GM12872 (cell line): ENCODE data around the gene SCAND1.

Experiments used
- TF ChIP-seq, protein P1 (sequence below): IDR thresholded peaks from 3 replicates; pipeline ENCODE4 v1.5.1; 2011; ENCODE audit warnings: low read depth, mild to moderate bottlenecking, low read length, moderate library complexity; ENCODE audit not compliant: insufficient read depth

The SCAND1 gene

DNA sequence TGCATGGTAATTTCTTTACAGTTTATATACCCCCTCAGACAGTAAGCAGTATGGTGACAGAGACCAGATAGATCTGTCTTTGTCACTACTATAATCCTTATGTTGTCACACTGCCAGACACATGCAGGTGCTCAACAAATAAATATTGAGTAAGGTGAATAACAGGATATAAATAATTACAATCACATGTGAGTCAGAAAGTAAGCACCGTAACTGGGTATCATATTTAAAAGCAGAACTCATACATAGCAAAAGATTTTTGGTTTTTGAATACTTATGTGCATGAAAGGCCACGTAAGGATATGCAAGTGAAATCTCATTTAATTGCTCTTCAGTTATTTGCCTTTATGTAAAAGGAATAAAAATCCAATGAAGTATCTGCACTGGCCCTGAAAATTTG, 31.5 kb upstream of the SCAND1 start:
- TF ChIP-seq, protein P1, sequence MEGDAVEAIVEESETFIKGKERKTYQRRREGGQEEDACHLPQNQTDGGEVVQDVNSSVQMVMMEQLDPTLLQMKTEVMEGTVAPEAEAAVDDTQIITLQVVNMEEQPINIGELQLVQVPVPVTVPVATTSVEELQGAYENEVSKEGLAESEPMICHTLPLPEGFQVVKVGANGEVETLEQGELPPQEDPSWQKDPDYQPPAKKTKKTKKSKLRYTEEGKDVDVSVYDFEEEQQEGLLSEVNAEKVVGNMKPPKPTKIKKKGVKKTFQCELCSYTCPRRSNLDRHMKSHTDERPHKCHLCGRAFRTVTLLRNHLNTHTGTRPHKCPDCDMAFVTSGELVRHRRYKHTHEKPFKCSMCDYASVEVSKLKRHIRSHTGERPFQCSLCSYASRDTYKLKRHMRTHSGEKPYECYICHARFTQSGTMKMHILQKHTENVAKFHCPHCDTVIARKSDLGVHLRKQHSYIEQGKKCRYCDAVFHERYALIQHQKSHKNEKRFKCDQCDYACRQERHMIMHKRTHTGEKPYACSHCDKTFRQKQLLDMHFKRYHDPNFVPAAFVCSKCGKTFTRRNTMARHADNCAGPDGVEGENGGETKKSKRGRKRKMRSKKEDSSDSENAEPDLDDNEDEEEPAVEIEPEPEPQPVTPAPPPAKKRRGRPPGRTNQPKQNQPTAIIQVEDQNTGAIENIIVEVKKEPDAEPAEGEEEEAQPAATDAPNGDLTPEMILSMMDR, result no peak

DNA sequence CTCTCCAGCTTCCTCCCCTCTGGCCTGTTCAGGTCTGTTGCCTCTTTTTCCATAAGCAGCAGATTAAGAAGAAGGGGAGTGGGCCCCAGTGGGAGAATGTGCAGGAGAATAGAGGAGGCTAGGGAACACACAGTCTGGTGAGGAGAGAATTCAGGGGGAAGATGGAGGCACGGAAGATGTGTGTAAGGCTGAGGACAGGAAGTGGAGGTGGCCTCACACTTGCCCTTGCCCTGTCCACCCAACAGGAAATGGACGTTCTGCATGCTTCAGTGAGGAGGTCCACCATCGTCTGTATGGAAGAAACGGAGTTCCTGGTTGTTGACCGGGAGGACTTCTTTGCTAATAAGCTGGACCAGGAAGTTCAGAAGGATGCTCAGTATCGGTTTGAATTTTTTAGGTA, 30.1 kb upstream of the SCAND1 start:
- TF ChIP-seq, protein P1, result no peak

DNA sequence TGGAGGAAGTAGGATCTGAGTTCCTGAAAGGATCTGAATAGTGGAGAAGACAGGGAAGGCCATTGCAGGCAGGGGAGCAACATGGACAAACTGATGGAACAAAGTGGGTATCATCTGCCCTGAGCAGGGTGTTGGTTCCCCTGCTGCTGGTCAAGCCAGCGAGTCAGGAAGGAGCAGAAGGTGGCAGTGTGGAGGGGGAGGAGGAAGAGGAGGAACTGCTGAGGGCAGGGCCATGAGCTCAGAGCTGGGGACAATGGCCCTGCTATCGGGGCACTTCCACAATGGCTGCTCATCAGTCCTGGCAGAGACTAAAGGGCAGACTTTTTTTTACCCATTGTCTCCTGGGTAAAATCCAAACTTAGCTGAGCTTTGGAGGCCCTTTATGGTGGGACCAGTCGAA, 27.7 kb upstream of the SCAND1 start:
- TF ChIP-seq, protein P1, result no peak

DNA sequence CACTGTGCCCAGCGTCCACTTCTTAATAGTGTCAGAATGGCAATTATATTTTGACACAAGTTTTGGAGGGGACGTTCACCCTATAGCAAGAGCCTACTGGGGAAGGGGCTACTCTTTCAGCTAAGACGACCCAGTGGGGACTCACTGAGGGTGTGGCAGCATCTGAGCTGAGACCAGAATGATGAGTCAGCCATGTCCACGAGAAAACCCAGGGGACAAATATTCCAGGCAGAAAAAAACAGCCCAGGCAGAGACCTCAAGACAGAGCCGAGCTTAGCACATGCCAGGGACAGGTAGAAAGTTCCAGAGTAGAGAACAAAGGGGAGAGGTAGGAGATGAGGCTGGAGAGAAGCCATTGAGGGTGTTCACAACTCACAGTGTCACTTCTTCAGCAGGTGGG, 25.2 kb upstream of the SCAND1 start:
- TF ChIP-seq, protein P1, result no peak

DNA sequence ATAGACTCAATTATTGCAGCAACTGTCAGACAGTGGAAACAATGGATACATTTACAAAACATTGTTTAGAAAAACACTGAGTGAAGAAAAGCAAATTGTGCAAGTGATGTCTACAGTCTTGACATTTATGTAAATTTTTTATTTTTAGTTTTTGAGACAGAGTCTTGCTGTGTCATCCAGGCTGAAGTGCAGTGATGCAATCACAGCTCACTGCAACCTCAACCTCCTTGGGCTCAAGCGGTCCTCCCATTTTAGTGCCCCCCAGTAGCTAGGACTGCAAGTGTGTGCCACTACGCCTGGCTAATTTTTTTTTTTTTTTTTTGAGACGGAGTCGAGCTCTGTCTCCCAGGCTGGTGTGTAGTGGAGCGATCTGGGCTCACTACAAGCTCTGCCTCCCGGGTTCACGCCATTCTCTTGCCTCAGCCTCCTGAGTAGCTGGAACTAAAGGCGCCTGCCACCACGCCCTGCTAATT, 23.8 kb upstream of the SCAND1 start:
- TF ChIP-seq, protein P1, result no peak

DNA sequence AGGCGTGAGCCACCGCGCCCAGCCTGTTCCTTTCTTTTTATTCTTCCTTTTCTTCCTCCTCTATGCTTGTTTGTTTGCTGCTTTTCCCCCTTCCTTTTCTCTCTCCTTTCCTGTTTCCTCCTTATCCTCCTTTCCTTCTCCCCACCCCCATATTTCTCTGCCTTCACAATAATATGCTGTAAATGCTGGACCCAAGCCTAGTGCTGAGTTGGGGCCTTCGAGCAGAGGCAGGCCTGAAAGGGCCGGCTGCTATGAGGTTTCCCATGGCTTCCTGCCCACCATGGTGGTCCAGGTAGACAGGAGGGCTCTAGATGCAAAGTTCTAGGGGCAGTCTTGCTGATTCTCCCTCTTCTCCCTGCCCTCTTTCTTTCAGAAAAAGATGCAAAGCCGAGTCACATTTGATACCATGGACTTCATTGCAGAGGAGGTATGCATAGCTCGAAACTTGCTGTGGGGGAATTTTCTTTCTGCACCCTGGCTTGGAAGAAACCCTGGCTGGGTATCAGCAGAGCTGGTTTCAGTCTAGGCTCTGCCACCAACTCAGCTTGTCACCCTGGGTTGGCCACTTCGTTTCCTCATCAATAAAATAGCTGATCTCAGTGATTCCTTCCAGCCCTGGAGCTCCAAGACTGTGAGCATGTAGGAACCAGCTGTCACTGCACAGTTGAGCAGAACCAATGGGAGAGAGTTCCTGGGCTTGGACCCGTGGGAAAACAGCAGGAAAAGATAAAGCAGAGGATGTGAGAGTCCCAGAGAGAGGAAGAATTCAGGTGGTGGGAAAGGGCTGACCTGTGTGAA, 21.5 kb upstream of the SCAND1 start:
- TF ChIP-seq, protein P1, result no peak

DNA sequence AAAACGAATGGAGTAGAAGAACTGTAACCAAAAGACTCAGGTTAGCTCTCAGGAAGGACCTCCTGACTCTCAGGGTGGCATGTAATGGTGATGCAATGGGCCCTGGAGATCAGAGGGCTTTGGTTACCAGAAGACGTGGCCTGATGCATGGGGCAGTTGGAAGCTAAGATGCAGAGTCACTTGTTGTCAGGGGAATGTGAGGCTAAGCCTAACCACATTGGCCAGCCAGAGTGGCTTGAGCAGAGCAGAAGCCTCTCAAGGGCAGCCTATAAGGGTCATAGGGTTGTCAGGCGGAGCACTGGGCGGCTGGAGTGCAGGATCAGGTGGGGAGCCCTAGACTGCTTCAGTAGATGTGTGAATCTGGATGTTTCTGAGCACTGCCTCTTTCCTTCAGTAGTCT, 20.0 kb upstream of the SCAND1 start:
- TF ChIP-seq, protein P1, result no peak

DNA sequence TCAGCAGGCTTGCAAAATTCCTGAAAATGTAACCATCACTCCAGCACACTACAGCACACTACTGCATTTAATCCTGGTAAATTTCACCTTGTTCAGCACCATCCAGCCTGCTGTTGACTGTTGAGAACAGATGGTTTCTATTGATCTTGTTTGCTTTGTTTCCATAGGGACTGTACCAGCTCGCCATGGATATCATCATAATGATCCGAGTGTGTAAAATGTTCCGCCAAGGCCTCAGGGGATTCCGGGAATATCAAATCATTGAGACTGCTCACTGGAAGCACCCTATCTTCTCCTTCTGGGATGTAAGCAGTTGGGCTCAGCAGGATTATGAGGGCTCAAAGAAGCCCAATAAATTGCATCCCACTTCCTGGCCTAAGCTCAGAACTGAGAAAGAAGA, 18.2 kb upstream of the SCAND1 start:
- TF ChIP-seq, protein P1, result no peak
